A204.1 (cell line): ENCODE measurements around the gene CFAP97D1.

Source experiments
- FAIRE-seq: peaks from 2 replicates; lab custom pipeline; 2012; peaks lifted over from hg19 to GRCh38; lab: Jason Lieb, UNC

The CFAP97D1 gene

GRCh38 chr17:43780135-43780534, at the start of gene CFAP97D1:
CFAP97D1 (plus strand) TSS chr17:43780435; CDS start chr17:43780463, 28 bp downstream.
- FAIRE-seq = no peak

DNA sequence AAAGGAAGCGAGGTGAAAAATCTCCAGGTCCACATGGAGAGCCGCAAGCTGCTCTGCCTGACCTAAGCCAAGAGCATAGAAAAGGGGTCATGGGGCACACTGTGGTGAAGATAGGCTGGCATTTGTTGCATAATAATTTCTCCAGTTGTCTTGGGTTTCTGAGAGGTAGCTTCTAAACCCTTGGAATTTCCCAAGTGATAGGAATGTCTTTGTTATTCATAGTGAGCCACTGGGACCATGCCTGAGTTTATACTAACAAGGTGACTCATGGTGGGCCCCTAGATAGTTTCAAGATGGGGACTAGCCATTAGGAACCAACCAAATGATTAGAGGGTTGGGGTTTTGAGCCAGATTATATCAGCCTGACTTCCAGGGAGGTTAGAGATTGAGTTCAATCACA, 47.3 kb upstream of the CFAP97D1 start:
- no peak for FAIRE-seq

GRCh38 chr17:43733956-43734355, 46.3 kb upstream of the CFAP97D1 start:
- no peak for FAIRE-seq

- FAIRE-seq = no peak
These were observed 45.9 kb upstream of the CFAP97D1 start for GRCh38 chr17:43734376-43734775.

DNA sequence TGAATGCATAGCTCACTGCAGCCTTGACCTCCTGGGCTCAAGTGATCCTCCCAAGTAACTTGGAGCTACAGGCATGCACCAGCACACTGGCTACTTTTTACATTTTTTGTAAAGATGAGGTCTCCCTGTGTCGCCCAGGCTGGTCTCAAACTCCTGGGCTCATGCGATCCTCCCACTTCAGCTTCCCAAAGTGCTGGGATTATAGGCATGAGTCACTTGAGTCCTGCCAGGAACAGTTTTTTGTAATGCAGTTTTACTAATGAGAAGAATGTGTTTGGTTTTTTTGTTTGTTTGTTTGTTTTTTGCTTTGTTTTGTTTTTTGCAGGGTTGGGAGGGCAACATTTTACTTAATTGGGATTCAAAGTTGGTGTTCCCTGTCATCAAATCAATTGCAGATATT, 43.8 kb upstream of the CFAP97D1 start:
- FAIRE-seq = no peak

- no peak for FAIRE-seq
These were observed 42.5 kb upstream of the CFAP97D1 start for GRCh38 chr17:43737722-43738121.

DNA sequence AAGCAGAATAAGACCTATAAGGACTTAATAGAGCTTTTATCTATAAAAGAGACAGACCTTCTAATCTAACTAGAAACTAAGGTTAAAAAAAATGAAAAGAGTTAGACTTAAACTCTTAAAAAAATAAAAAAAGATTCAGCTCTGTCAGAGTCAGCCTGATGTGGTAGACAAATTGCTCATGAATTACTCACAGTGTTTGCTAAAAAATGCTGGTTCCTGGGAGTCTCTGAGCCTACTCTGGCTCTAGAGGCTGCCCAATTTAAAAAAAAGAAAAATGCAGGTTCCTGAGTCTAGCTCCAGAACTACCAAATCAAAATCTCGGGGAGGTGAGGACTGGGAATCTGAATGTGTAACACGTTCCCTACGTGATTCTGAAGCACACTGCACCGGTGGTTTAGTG, 39.7 kb upstream of the CFAP97D1 start:
- no peak for FAIRE-seq

- no peak for FAIRE-seq
These were observed 38.6 kb upstream of the CFAP97D1 start for GRCh38 chr17:43741636-43742035.

GRCh38 chr17:43745541-43745940, 34.7 kb upstream of the CFAP97D1 start:
- no peak for FAIRE-seq

GRCh38 chr17:43750153-43750552, 30.1 kb upstream of the CFAP97D1 start:
- no peak for FAIRE-seq

- FAIRE-seq = no peak
These were observed 26.6 kb upstream of the CFAP97D1 start for GRCh38 chr17:43753493-43754129.

DNA sequence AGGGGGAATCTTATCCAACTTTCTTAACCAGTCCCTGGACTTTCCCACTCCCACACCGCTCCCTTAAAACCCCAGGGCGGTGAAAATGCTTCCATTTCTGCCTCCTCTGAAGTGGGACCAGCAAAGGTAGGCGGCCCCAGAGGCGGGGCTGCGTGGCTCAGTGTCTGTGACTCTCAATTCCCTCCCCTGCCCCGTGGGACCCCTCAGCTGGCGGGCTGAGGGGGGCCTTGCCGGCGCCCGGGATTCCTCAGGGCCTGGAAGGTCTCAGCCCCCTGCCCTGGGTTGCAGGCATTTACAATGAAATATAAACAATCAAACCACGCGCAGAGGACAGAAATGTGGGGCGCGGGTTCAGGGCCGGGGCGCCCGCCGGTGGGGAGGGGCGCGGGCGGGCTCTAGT, 25.3 kb upstream of the CFAP97D1 start:
- FAIRE-seq = no peak

GRCh38 chr17:43755389-43755875, 24.8 kb upstream of the CFAP97D1 start:
- no peak for FAIRE-seq

GRCh38 chr17:43756201-43756600, 24.0 kb upstream of the CFAP97D1 start:
- FAIRE-seq = no peak

DNA sequence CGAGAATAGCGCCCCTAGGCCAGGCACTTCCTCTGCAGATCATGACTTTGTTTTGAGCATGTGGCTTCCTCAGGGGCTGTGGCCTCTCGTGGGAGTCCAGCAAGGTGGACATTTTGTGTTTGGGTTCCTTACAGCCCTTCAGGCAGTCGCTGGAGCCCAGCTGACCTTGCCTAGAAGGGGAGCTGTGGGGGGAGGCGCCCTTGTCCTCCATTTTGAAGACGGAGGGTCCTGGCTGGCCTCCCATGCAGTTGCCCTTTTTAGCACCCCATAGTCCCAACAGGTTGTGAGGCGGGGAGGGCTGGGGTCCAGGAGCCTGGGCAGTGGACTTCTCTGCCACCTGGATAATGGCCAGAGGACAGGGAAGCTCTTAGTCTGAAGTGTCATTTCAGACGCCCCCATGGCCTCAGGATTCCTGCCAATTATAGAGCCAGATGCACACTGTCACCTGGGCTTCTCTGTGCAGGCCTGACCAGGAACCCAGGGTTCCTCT, 23.0 kb upstream of the CFAP97D1 start:
- no peak for FAIRE-seq

- no peak for FAIRE-seq
These were observed 22.1 kb upstream of the CFAP97D1 start for GRCh38 chr17:43758086-43758485.

DNA sequence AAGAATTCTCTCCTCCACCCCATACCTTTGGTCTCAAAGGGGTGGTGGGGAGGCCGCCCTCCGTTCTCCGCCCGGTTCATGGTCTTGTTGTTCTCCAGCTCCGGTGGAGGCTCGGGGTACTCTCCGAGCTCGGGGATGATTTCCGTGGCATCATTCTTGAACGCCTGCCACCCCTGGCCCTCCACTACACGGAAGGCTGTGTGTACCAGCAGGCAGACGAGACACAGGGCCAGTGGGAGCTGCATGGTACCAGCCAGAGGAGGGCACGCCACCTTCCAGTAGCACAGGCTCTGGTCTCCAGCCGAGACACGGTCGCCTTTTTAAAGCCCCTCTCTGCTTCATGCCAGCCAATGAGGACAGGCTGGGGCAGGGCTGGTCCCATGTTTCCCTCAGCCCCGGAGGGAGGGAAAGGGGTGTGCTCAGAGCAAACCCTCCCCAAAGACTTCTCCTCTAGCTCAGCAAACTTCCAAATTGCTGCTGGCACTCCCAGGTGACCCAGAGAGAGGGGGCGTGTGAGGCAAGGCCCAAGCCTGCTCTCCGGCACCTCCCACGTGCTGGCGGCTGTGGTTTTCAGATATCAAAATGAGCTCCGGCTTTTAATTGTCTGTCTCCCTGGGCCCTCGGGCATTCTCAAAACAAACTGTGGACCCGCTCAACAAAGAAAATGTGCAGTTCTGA, 21.6 kb upstream of the CFAP97D1 start, which contains the start of gene SOST:
Gene SOST, minus strand, starts transcription at position 295 of the 678 bp plus-strand sequence. Its CDS starts 50 bp downstream, at position 245.
- no peak for FAIRE-seq

GRCh38 chr17:43759836-43760235, 20.4 kb upstream of the CFAP97D1 start:
- no peak for FAIRE-seq

DNA sequence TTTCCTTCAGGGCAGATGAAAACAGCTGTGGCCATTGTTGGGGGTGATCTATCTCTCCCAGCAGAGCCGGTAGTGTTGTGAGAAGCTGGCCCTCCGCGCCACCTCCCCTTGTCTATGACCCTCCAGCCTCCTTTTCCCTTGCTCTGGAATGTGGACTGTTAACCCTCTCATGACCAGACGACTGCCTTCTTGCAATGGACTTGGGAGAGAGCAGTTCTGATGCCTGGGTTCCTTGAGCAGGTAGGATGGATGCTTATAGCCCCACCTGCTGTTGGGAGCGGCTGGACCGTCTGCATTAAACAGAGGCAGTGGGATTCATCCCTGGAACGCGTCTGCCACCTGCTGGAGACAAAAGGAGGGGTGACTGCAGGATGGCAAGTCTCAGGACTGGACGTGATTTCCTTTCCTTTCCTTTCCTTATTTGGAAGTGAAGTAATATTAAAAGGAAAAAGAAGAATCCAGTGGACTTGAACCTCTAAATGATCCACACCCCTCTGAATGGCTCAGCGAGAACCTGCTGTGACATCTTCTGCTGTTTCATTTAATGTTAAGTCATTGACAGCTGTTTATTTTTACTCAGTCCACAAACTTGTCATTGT, 19.9 kb upstream of the CFAP97D1 start:
- peak; percentile 97 for FAIRE-seq

GRCh38 chr17:43766413-43767052, 13.7 kb upstream of the CFAP97D1 start:
- peak; percentile 43 for FAIRE-seq

DNA sequence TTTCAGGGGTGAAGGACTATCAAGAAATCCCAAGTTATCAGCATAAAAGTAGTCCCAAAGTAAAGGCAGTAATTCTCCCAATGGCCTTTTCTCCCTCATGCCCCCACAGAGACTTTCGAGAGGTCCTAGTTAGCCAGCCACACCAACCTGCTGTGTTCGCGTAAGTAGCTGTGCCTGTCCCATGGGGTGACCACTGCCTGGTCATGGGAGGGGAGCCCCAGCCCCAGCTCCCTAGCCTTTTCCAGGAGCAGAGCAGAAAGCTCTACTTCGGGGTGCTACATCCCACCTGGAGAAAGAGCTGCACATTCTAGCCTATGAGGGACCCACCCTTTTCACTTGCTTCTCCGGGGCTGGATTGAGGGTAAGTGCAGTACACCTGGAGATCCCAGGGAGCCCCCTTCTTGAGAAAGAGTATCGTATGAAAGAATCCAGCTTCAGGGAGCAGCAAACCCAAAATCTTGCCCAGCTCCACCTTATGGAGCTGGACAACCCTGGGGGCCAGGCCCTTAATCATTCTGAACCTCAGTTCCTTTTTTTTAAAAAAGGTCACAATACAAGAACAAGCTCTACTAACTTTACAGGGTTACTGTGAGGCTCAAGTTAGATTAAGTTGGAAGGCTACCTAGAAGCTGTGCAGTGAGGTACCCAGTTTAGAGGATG, 13.1 kb upstream of the CFAP97D1 start:
- no peak for FAIRE-seq

DNA sequence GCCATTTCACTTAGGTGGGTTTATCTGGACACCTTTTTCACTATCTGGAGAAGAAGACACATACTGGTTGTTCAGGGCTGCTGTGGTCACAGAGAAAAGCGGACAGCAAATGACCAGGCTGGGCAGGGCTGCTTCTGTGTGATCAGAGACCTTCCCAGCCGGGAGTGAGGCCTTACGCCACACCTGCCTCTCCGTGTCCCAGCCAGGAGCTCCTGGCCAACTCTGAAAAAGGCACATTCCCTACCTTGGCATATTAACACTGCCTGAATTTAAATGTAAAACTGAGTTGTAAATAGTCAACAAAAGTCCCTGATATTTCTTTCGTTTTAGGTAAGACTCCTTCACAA, 12.5 kb upstream of the CFAP97D1 start:
- FAIRE-seq = no peak
